Tibial nerve (tissue), 4 donors: ENCODE results near the gene RFX1. TPM values are rescaled to one million over a fixed set of nuclear protein-coding genes. Genes with fewer than 3 reads are reported as not detected.

Experiments used
- DNase-seq, 2 donors: peaks; one replicate each; pipeline ENCODE4 v3.0.0-alpha.2; 2019; ENCODE audit warnings: low spot score in 2 of 2
- H3K27ac ChIP-seq, 4 donors: fragments of 200-600 bp; sonication (generic) in 3 of 4; one replicate each; pipeline ENCODE4 v1.5.1; 2017 to 2019; ENCODE audit warnings: mild to moderate bottlenecking in 1 of 4
- H3K27me3 ChIP-seq, 2 donors: fragments of 200-600 bp; sonication (generic) in 1 of 2; one replicate each; pipeline versions ENCODE4 v1.5.1 to v1.6.0; 2017 to 2019
- H3K36me3 ChIP-seq, 3 donors: fragments of 200-600 bp; sonication (generic); one replicate each; pipeline ENCODE4 v1.5.1; 2018 to 2019
- H3K4me1 ChIP-seq, 4 donors: fragments of 200-600 bp; sonication (generic) in 3 of 4; one replicate each; pipeline ENCODE4 v1.5.1; 2017 to 2019
- H3K4me3 ChIP-seq, 4 donors: fragments of 200-600 bp; sonication (generic) in 3 of 4; one replicate each; pipeline ENCODE4 v1.5.1; 2017 to 2019; ENCODE audit warnings: mild to moderate bottlenecking in 1 of 4, moderate library complexity in 1 of 4
- H3K9me3 ChIP-seq, 4 donors: fragments of 200-600 bp; sonication (generic) in 3 of 4; one replicate each; pipeline ENCODE4 v1.5.1; 2017 to 2019
- CTCF ChIP-seq, 5 experiments: fragments of 200-600 bp in 3 of 5; fragments of 450-650 bp in 2 of 5; sonication (generic) in 3 of 5; IDR thresholded peaks; one replicate each; pipeline ENCODE4 v1.5.1; 2016 to 2019; ENCODE audit warnings: antibody characterized with exemption in 5 of 5, mild to moderate bottlenecking in 3 of 5, moderate library complexity in 2 of 5
- EP300 ChIP-seq, 2 donors: sonication (generic); formaldehyde crosslinking; IDR thresholded peaks; one replicate each; pipeline ENCODE4 v1.6.1; 2017; ENCODE audit warnings: antibody characterized with exemption in 2 of 2, mild to moderate bottlenecking in 1 of 2
- POLR2A ChIP-seq, 2 donors: fragments of 450-650 bp; IDR thresholded peaks; one replicate each; pipeline ENCODE4 v1.6.1; 2017; ENCODE audit warnings: antibody characterized with exemption in 2 of 2, mild to moderate bottlenecking in 2 of 2, moderate library complexity in 2 of 2
- WGBS, 2 donors: methylation state at CpG; one replicate each; pipeline ENCODE4 v1.1.5; 2018; 5-methylcytosine and 5-hydroxymethylcytosine counted together
- total RNA-seq, 4 donors: library from RNA; depleted of rRNA; stranded (reverse); fragments of >200 nt; gene quantifications; one replicate each; pipeline ENCODE4 v1.1.0, GENCODE V29; 2016

The RFX1 gene
- total RNA-seq, 4 donors from 2014 or later, result 3.1 to 8.4 (median 6.0) TPM

- no peak for DNase-seq
- TF ChIP-seq EP300 (IDR thresholded peaks at IDR 0.05), result no peak
- no peak for TF ChIP-seq POLR2A (IDR thresholded peaks at IDR 0.05)
- TF ChIP-seq CTCF (IDR thresholded peaks at IDR 0.05), result no peak
- no peak overlapping the region for H3K27ac ChIP-seq
- H3K4me3 ChIP-seq, result no peak overlapping the region
- no peaks in the 10 kb centered on the region for H3K27me3 ChIP-seq
- peaks cover 0 to 11% (median 0%) of the 10 kb centered on the region in 4 donors for H3K9me3 ChIP-seq
- H3K36me3 ChIP-seq, result peaks cover 0 to 30% (median 0%) of the 10 kb centered on the region in 3 donors
- H3K4me1 ChIP-seq, result peaks cover 0 to 21% (median 9%) of the 10 kb centered on the region in 4 donors
- WGBS, 2 donors, result 99% methylated on average over 3 of the region's 3 CpGs
These were observed 7.0 kb downstream of the RFX1 start for GRCh38 chr19:13999085-13999484.

- H3K27me3 ChIP-seq, result no peaks in the 10 kb centered on the region
- peaks cover 0 to 30% (median 0%) of the 10 kb centered on the region in 3 donors for H3K36me3 ChIP-seq
- no peak overlapping the region for H3K27ac ChIP-seq
- WGBS, 2 donors, result 94 to 100% methylated on average over 1 of the region's 1 CpG
- H3K4me3 ChIP-seq, result no peak overlapping the region
- H3K4me1 ChIP-seq, result peaks cover 0 to 15% (median 6%) of the 10 kb centered on the region in 4 donors
- DNase-seq, result no peak
- TF ChIP-seq CTCF (IDR thresholded peaks at IDR 0.05), result no peak
- no peak for TF ChIP-seq EP300 (IDR thresholded peaks at IDR 0.05)
- TF ChIP-seq POLR2A (IDR thresholded peaks at IDR 0.05), result no peak
- peaks cover 0 to 11% (median 0%) of the 10 kb centered on the region in 4 donors for H3K9me3 ChIP-seq
These were observed 7.7 kb downstream of the RFX1 start for GRCh38 chr19:13998426-13998825.

GRCh38 chr19:13997631-13997962 lies 8.5 kb downstream of the RFX1 start:
- Histone ChIP-seq H3K4me1 (peaks cover 0 to 6% (median 2%) of the 10 kb centered on the region in 4 donors), H3K27ac (no peak overlapping the region), H3K4me3 (no peak overlapping the region), H3K36me3 (peaks cover 0 to 38% (median 0%) of the 10 kb centered on the region in 3 donors), H3K27me3 (no peaks in the 10 kb centered on the region), H3K9me3 (peaks cover 0 to 11% (median 0%) of the 10 kb centered on the region in 4 donors)
- TF ChIP-seq CTCF (IDR thresholded peaks at IDR 0.05) (no peak), POLR2A (IDR thresholded peaks at IDR 0.05) (no peak), EP300 (IDR thresholded peaks at IDR 0.05) (no peak)
- DNase-seq, result no peak
- WGBS, 2 donors, result 67 to 95% methylated on average over 1 to 4 of the region's 6 CpGs

GRCh38 chr19:13996928-13997630 lies 9.0 kb downstream of the RFX1 start:
- DNase-seq, result no peak
- Histone ChIP-seq H3K27me3 (no peaks in the 10 kb centered on the region), H3K36me3 (peaks cover 0 to 43% (median 0%) of the 10 kb centered on the region in 3 donors), H3K27ac (no peak overlapping the region), H3K9me3 (peaks cover 0 to 11% (median 0%) of the 10 kb centered on the region in 4 donors), H3K4me3 (no peak overlapping the region), H3K4me1 (peaks cover 0 to 1% (median 0%) of the 10 kb centered on the region in 4 donors)
- 92 to 93% methylated on average over 21 to 22 of the region's 22 CpGs for WGBS, 2 donors
- TF ChIP-seq POLR2A (IDR thresholded peaks at IDR 0.05), result no peak
- TF ChIP-seq CTCF (IDR thresholded peaks at IDR 0.05), result no peak
- no peak for TF ChIP-seq EP300 (IDR thresholded peaks at IDR 0.05)
